GM18867 (cell line): Measurements from ENCODE around the gene CEP250.
A peak's percentile ranks its signal among the peaks of the same experiment; 100 is the strongest.
"Not testable (repeated sequence)": the region's sequence is repeated elsewhere in the genome, so short reads cannot be mapped to it uniquely, and the experiment has no call there.

Source experiments
- ATAC-seq: cut with Tn5 transposase; IDR thresholded peaks from one replicate; pipeline ENCODE4 v1.9.1; 2021; ENCODE audit warnings: mild to moderate bottlenecking, moderate library complexity; ENCODE audit not compliant: unreplicated experiment

Gene CEP250

DNA sequence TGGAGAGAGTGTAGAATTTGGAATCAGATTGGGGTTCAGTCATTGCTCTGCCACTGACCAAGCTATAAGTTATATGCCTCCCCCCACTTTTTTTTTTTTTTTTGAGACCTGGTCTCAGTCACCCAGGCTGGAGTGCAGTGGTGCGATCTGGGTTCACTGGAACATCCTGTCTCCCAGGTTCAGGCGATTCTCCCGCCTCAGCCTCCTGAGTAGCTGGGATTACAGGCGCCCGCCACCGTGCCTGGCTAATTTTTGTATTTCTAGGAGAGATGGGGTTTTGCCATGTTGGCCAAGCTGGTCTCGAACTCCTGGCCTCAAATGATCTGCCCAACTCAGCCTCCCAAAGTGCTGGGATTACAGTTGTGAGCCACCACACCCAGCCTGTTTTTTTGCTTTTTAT lies 1.3 kb downstream of the CEP250 start:
- ATAC-seq = not testable (repeated sequence)

DNA sequence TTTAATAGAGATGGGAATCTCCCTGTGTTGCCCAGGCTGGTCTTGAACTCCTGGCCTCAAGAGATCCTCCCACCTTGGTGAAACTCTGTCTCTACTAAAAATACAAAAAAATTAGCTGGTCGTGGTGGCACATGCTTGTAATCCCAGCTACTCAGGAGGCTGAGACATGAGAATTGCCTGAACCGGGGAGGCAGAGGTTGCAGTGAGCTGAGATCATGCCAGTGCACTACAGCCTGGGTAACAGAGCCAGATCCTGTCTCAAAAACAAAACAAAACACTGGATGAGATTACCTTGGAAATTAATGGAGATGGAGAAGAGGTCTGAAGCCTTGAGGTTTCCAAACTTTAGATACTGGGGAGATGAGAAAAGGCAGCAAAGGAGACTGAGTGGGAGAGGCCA lies 2.1 kb downstream of the CEP250 start:
- ATAC-seq = not testable (repeated sequence)

DNA sequence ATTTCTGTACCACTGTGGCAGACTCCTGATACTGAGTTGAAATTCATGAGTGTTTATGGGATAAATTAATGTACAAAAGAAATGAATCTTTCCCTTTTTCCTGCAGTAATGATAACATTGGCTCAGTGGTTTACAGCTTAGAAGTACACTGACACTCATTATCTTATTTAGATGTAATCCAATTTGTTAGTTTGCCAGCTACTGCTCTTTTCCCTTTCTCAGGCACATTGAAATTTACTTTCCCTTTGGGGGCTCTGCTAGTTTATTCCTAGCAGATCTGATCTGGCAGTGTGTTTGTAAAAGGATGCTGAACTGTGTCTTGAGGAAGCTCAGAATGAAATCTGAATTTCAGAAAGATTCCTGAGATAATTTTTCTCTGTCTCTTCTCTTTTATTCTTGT lies 3.0 kb downstream of the CEP250 start:
- no peak for ATAC-seq

GRCh38 chr20:35461620-35462019 lies 6.2 kb downstream of the CEP250 start:
- ATAC-seq = no peak

- no peak for ATAC-seq
These were observed 7.0 kb downstream of the CEP250 start for GRCh38 chr20:35462351-35462750.

GRCh38 chr20:35463455-35464300 lies 8.3 kb downstream of the CEP250 start:
- no peak for ATAC-seq

GRCh38 chr20:35465976-35466375 lies 10.6 kb downstream of the CEP250 start:
- ATAC-seq = no peak

DNA sequence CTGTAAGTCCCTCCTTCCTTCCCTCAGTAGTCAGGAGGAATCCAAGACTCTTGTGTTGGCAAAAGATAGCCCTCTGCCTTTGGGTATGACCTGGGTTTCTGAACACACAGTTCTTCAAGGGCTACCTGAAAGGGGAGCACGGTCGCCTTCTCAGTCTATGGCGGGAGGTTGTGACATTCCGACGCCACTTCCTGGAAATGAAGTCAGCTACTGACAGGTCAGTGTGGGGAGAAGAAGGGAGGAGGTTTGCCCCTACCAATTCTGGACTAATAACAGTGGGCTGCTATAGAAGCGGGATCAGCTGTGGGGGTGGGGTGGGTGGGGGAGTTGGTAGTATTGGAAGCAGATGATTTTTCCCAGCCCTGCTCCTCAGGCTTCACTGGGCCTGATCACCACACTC lies 11.5 kb downstream of the CEP250 start:
- ATAC-seq = no peak

- ATAC-seq = no peak
These were observed 12.2 kb downstream of the CEP250 start for GRCh38 chr20:35467339-35468224.

DNA sequence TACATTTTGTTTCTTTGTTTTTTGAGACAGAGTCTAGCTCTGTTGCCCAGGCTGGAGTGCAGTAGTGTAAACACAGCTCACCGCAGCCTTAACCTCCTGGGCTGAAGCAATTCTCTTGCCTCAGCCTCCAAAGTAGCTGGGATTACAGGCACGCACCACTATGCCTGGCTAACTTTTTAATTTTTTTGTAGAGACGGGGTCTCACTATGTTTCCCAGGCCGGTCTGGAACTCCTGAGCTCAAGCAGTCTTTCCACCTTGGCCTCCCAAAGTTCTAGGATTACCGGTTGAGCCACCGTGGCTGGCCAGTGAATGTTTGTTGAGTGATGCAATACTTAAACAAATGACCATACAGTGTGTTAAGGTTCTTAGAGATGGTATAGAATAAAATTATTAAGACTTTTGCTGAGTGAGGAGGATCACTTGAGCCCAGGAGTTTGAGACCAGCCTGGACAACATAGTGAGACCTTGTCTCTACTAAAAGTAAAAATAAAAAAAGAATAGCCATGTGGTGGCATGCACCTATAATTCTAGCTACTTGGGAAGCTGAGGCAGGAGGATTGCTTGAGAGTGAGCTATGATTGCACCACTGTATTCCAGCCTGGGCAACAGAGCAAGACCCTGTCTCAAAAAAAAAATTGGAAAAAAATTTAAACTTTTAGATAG lies 13.4 kb downstream of the CEP250 start:
- no peak for ATAC-seq

GRCh38 chr20:35472209-35472608 lies 16.8 kb downstream of the CEP250 start:
- no peak for ATAC-seq

DNA sequence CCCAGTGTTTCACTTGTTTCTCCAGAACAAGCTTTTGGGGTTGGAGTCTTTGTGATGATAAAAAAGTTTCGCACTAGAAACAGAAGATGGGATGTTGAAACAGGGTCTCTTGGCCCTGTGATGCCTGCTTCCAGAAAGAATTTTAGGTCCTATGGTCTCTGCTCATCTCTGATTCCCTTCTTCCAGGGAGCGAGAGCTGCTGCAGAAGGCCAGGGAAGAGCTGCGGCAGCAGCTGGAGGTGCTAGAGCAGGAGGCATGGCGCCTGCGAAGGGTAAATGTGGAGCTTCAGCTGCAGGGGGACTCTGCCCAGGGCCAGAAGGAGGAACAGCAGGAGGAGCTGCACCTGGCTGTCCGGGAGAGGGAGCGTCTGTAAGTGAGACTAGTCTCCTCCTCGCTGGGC lies 18.3 kb downstream of the CEP250 start:
- no peak for ATAC-seq

DNA sequence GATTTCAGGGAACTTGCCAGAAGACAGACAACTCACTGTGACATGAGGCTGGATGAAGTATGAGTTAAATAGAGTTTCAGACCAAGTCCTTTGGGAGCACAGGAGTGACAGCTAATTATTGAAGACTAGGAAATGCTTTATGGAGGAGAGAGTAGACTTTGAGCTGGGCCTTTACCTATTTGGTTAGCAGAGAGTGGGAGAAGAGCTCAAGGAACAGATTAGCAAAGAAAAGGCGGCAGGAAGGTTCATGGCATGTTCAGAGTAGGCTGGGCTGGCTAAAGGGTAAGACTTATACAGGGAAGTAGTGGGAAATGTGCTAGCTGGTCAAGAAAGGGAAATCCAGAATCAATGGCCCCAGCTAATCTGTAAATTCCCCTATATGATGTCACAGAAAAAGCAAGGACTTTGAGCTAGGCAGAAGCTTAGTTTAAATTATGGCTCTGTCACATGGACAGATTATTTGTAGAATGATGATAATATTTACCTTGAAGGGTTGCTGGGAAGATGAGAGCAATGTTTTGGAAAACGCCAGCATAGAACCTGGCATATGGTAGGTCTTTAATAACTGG lies 19.0 kb downstream of the CEP250 start:
- no peak for ATAC-seq

DNA sequence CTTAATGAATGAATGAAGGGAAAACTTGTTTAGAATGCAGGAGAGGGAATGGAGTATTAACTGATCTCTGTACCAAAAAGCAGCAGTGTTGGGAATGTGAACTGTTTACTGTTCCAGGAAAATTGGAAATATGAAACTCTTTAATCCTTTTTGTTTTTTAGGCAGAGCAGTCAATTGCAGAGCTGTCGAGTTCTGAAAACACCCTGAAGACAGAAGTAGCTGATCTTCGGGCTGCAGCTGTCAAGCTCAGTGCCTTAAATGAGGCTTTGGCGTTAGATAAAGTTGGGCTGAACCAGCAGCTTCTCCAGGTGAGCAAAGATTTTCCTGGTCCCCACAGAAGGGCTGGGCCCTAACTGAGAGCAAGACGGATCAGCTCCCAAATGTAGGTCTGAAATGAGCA lies 20.9 kb downstream of the CEP250 start:
- ATAC-seq = no peak

DNA sequence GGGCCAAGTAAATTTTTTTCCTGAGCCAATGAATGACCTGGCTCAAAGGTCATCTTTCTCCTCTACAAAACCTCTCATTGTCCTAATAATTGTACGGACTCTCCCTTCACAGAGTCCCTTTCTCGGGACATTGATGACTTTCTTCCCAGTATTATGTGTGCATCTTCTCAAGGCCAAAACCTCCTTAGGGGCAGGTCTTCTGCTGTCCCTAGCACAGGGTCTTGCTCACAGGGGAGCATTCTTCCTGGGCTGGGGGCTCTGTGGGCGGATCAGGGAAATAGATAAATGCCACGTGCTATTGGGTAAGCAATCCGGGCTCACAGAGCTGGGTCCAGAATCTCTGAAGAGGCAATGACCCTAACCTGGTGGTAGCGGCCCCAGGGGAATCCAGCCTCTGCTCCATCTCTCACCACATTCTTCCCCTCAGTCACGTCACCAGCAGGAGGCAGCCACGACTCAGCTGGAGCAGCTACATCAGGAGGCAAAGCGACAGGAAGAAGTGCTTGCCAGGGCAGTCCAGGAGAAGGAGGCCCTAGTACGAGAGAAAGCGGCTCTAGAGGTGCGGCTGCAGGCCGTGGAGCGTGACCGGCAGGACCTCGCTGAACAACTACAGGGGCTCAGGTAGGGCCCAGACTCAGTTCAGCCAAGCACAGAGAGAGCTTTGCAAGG lies 23.5 kb downstream of the CEP250 start:
- no peak for ATAC-seq

GRCh38 chr20:35479798-35480197 lies 24.4 kb downstream of the CEP250 start:
- ATAC-seq = no peak

DNA sequence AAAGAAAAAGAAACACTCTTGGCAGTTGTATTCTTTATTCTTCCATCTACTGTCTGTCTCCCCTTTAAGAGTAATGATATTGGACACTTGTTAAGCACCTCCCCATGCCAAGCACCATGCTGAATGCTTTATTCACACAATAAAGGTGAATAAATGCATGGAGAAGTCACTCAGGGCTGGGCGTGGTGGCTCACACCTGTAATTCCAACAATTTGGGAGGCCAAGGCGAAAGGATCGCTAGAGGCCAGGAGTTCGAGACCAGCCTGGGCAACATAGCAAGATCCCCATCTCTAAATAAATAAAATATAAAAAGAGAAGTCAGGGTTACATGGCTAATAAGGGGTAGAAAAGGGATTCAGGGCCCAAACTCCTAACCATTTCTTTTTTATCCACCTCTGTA lies 32.1 kb downstream of the CEP250 start:
- no peak for ATAC-seq

GRCh38 chr20:35489717-35490116 lies 34.3 kb downstream of the CEP250 start:
- ATAC-seq = no peak

GRCh38 chr20:35490736-35491181 lies 35.4 kb downstream of the CEP250 start:
- ATAC-seq = peak; percentile 96

GRCh38 chr20:35491823-35492222 lies 36.4 kb downstream of the CEP250 start:
- ATAC-seq = no peak
